ENCODE data around the gene PCLO. TPM values are rescaled to one million over a fixed set of nuclear protein-coding genes. Genes with fewer than 3 reads are reported as not detected.

The PCLO gene
- total and polyA plus RNA-seq, 2 of the 8 experiments (the other 6 are each of a cell fraction or from before 2014, with no cell fraction given) = 1.5 to 3.2 TPM

- no peak for TF ChIP-seq CHD7 (IDR thresholded peaks at IDR 0.05; ENCODE audit: insufficient replicate concordance, low read length)
- no peak for TF ChIP-seq POLR2A (IDR thresholded peaks at IDR 0.05; ENCODE audit: control extremely low read depth in 1 of 2, low read depth in 2 of 2, low read length in 2 of 2)
- no peak for TF ChIP-seq CEBPB (IDR thresholded peaks at IDR 0.05; ENCODE audit: low read depth, low read length)
- no peak for TF ChIP-seq MAFK (IDR thresholded peaks at IDR 0.05; ENCODE audit: low read depth, low read length)
- TF ChIP-seq NRF1 (IDR thresholded peaks at IDR 0.05; ENCODE audit: low read depth, low read length) = no peak
- no peak for TF ChIP-seq ZNF274 (IDR thresholded peaks at IDR 0.05; ENCODE audit: borderline replicate concordance, extremely low read depth, low read length)
- TF ChIP-seq TAF1 (IDR thresholded peaks at IDR 0.05; ENCODE audit: low read depth, low read length) = no peak
- no peak for TF ChIP-seq PHF8 (conservative IDR thresholded peaks at IDR 0.05; ENCODE audit: low read depth, low read length)
- no peak for TF ChIP-seq KDM1A (IDR thresholded peaks at IDR 0.05; ENCODE audit: borderline replicate concordance, low read length)
- TF ChIP-seq EGR1 (IDR thresholded peaks at IDR 0.05; ENCODE audit: borderline replicate concordance, low read depth, low read length) = no peak
- TF ChIP-seq NANOG (IDR thresholded peaks at IDR 0.05; ENCODE audit: insufficient read depth, low read depth, low read length, poor library complexity, severe bottlenecking) = no peak
- no peak for TF ChIP-seq SUZ12 (IDR thresholded peaks at IDR 0.05; ENCODE audit: low read length)
- no peak for TF ChIP-seq BRCA1 (IDR thresholded peaks at IDR 0.05; ENCODE audit: low read depth, low read length)
These were observed 416.9 kb downstream of the PCLO start (continued) for GRCh38 chr7:82745820-82746219.
